ENCODE data around the gene GDPD5.

GDPD5 gene

GRCh38 chr11:75516140-75516539, 9.6 kb downstream of the GDPD5 start:
- DNase-seq (ENCODE audit: low spot score) = no peak

- no peak for DNase-seq (ENCODE audit: low spot score)
These were observed 11.1 kb downstream of the GDPD5 start for GRCh38 chr11:75514596-75514995.

- DNase-seq (ENCODE audit: low spot score) = no peak
These were observed 12.5 kb downstream of the GDPD5 start for GRCh38 chr11:75513250-75513649.

GRCh38 chr11:75510723-75511019, 15.1 kb downstream of the GDPD5 start:
- no peak for DNase-seq (ENCODE audit: low spot score)

GRCh38 chr11:75510004-75510722, 15.6 kb downstream of the GDPD5 start:
- no peak for DNase-seq (ENCODE audit: low spot score)

- DNase-seq (ENCODE audit: low spot score) = no peak
These were observed 16.6 kb downstream of the GDPD5 start for GRCh38 chr11:75509020-75509720.

- no peak for DNase-seq (ENCODE audit: low spot score)
These were observed 17.6 kb downstream of the GDPD5 start for GRCh38 chr11:75508051-75508561.

GRCh38 chr11:75507571-75507970, 18.2 kb downstream of the GDPD5 start:
- no peak for DNase-seq (ENCODE audit: low spot score)

- no peak for DNase-seq (ENCODE audit: low spot score)
These were observed 18.9 kb downstream of the GDPD5 start for GRCh38 chr11:75506827-75507226.

GRCh38 chr11:75505916-75506692, 19.6 kb downstream of the GDPD5 start:
- DNase-seq (ENCODE audit: low spot score) = no peak

GRCh38 chr11:75504501-75504900, 21.2 kb downstream of the GDPD5 start:
- no peak for DNase-seq (ENCODE audit: low spot score)

- DNase-seq (ENCODE audit: low spot score) = no peak
These were observed 22.1 kb downstream of the GDPD5 start for GRCh38 chr11:75503531-75504099.

- DNase-seq (ENCODE audit: low spot score) = no peak
These were observed 23.6 kb downstream of the GDPD5 start for GRCh38 chr11:75502138-75502537.

GRCh38 chr11:75500742-75501141, 25.0 kb downstream of the GDPD5 start:
- DNase-seq (ENCODE audit: low spot score) = no peak

- DNase-seq (ENCODE audit: low spot score) = peak; percentile 95
These were observed 26.1 kb downstream of the GDPD5 start for GRCh38 chr11:75499423-75500190.

- peak; percentile 69 for DNase-seq (ENCODE audit: low spot score)
These were observed 27.0 kb downstream of the GDPD5 start for GRCh38 chr11:75498556-75499255.

- no peak for DNase-seq (ENCODE audit: low spot score)
These were observed 27.8 kb downstream of the GDPD5 start for GRCh38 chr11:75497788-75498409.

GRCh38 chr11:75496305-75496752, 29.4 kb downstream of the GDPD5 start:
- no peak for DNase-seq (ENCODE audit: low spot score)

GRCh38 chr11:75495749-75496304, 29.9 kb downstream of the GDPD5 start:
- DNase-seq (ENCODE audit: low spot score) = no peak

GRCh38 chr11:75493626-75494025, 32.1 kb downstream of the GDPD5 start:
- no peak for DNase-seq (ENCODE audit: low spot score)

All from GM03348 (cell line).